HepG2 (cell line): ENCODE measurements around the gene ACSS1. TPM values are rescaled to one million over a fixed set of nuclear protein-coding genes. Genes with fewer than 3 reads are reported as not detected.

ENCODE experiments used
- ATAC-seq: fragments of 200-7000 bp; cut with Tn5 transposase; 3 replicates; pipeline ENCODE4 v1.9.1; 2020; ENCODE audit warnings: mild to moderate bottlenecking, moderate library complexity
- BruUV-seq: library from RNA; stranded (reverse); fragments of 400-500 nt; replicated peaks from 2 replicates; lab custom pipeline; 2021; lab: Mats Ljungman, UMichigan
- CTCF ChIA-PET: fragments of 300-600 bp; formaldehyde crosslinking; extraction: SDS; loops from one replicate; lab custom pipeline; 2021; ENCODE audit warnings: low total read pairs, inconsistent platforms, low intra/inter-chr PET ratio; lab: Yijun Ruan, JAX
- POLR2A ChIA-PET: fragments of 350-600 bp; sonication (Branson Sonifier 250); formaldehyde crosslinking; loops from one replicate; lab custom pipeline; 2020; ENCODE audit warnings: antibody characterized with exemption, inconsistent platforms; lab: Yijun Ruan, JAX
- DNase-seq: peaks from one replicate; pipeline ENCODE4 v3.0.0-alpha.2; 2015; ENCODE audit warnings: low spot score
- FAIRE-seq: peaks from 3 replicates; lab custom pipeline; 2011; peaks lifted over from hg19 to GRCh38; lab: Jason Lieb, UNC
- H2AFZ ChIP-seq: one replicate; pipeline ENCODE4 v1.6.1; 2011; ENCODE audit warnings: low read length, inconsistent platforms
- H3K27ac ChIP-seq: fragments of 300-600 bp; 3 replicates; pipeline ENCODE4 v1.8.0; 2011; ENCODE audit warnings: mixed run types, mild to moderate bottlenecking, mixed read lengths, low read length, inconsistent platforms; ENCODE audit not compliant: insufficient read depth; ENCODE audit errors: extremely low read length
- H3K27me3 ChIP-seq, 2 experiments: fragments of 200-600 bp in 1 of 2; 2 replicates in 1 of 2; 3 replicates in 1 of 2; pipeline versions ENCODE4 v1.6.0 to v1.8.0; 2011; ENCODE audit warnings: low read length in 2 of 2, mild to moderate bottlenecking in 2 of 2, moderate library complexity in 2 of 2, inconsistent platforms in 1 of 2; ENCODE audit not compliant: insufficient read depth in 2 of 2, control insufficient read depth in 1 of 2
- H3K36me3 ChIP-seq, 2 experiments: fragments of 200-600 bp in 1 of 2; replicated peaks in 1 of 2; 2 replicates in 1 of 2; 3 replicates in 1 of 2; pipeline versions ENCODE4 v1.5.1 to v1.8.0; 2011; ENCODE audit warnings: low read length in 2 of 2, inconsistent platforms in 1 of 2; ENCODE audit not compliant: insufficient read depth in 2 of 2, control insufficient read depth in 1 of 2
- H3K4me1 ChIP-seq: 2 replicates; pipeline ENCODE4 v1.5.1; 2012; ENCODE audit warnings: low read length, inconsistent platforms; ENCODE audit not compliant: insufficient read depth
- H3K4me2 ChIP-seq: 2 replicates; pipeline ENCODE4 v1.6.0; 2011; ENCODE audit warnings: low read depth, low read length, inconsistent platforms
- H3K4me3 ChIP-seq, 3 experiments: fragments of 200-600 bp in 1 of 3; sonication (generic), shearing (Covaris generic) in 1 of 3; replicated peaks in 1 of 3; 2 replicates each; pipeline ENCODE4 v1.5.1; 2011 to 2016; ENCODE audit warnings: low read length in 3 of 3, inconsistent platforms in 2 of 3, low read depth in 2 of 3, mild to moderate bottlenecking in 2 of 3, control low read depth in 1 of 3, mixed read lengths in 1 of 3; ENCODE audit not compliant: insufficient read depth in 1 of 3
- H3K79me2 ChIP-seq: one replicate; pipeline ENCODE4 v1.6.1; 2011; ENCODE audit warnings: low read length, inconsistent platforms; ENCODE audit not compliant: insufficient read depth
- H3K9ac ChIP-seq: 2 replicates; pipeline ENCODE4 v1.6.0; 2011; ENCODE audit warnings: mild to moderate bottlenecking, low read depth, low read length, inconsistent platforms; ENCODE audit not compliant: insufficient read depth
- H3K9me3 ChIP-seq: 2 replicates; pipeline ENCODE4 v1.5.1; 2012; ENCODE audit warnings: mild to moderate bottlenecking, low read length
- H4K20me1 ChIP-seq: 2 replicates; pipeline ENCODE4 v1.6.0; 2011; ENCODE audit warnings: inconsistent platforms, mild to moderate bottlenecking, low read length, moderate library complexity; ENCODE audit not compliant: insufficient read depth
- HDAC2 ChIP-seq: sonication (generic); formaldehyde crosslinking; IDR thresholded peaks from 2 replicates; pipeline ENCODE4 v1.4.0; 2020; ENCODE audit warnings: missing genetic modification reagents
- HNF1B ChIP-seq: sonication (generic); formaldehyde crosslinking; IDR thresholded peaks from 2 replicates; pipeline ENCODE4 v1.5.1; 2020; ENCODE audit warnings: mild to moderate bottlenecking, moderate library complexity, missing genetic modification reagents
- MNT ChIP-seq: fragments of 450-650 bp; IDR thresholded peaks from 2 replicates; pipeline ENCODE4 v1.6.1; 2016
- NFYB ChIP-seq: sonication (generic); formaldehyde crosslinking; IDR thresholded peaks from 2 replicates; pipeline ENCODE4 v1.4.0; 2020; ENCODE audit warnings: missing genetic modification reagents
- RARA ChIP-seq: IDR thresholded peaks from 2 replicates; pipeline ENCODE4 v1.6.1; 2016; ENCODE audit warnings: missing genetic modification reagents, missing compliant biosample characterization
- RCOR2 ChIP-seq: IDR thresholded peaks from 2 replicates; pipeline ENCODE4 v1.6.1; 2016; ENCODE audit warnings: missing biosample characterization, missing genetic modification reagents
- REL ChIP-seq: sonication (generic); formaldehyde crosslinking; conservative IDR thresholded peaks from 2 replicates; pipeline ENCODE4 v1.8.0; 2022; ENCODE audit warnings: mild to moderate bottlenecking, missing genetic modification reagents, moderate library complexity
- SMC3 ChIP-seq: IDR thresholded peaks from 2 replicates; pipeline ENCODE4 v1.6.1; 2011; ENCODE audit warnings: low read length, improper control_type of control experiment
- TEF ChIP-seq: sonication (generic); formaldehyde crosslinking; IDR thresholded peaks from 2 replicates; pipeline ENCODE4 v1.5.0; 2020; ENCODE audit warnings: missing genetic modification reagents
- THAP11 ChIP-seq: IDR thresholded peaks from 2 replicates; pipeline ENCODE4 v1.6.1; 2016; ENCODE audit warnings: missing biosample characterization, missing genetic modification reagents
- ZFP82 ChIP-seq: sonication (generic); formaldehyde crosslinking; IDR thresholded peaks from 2 replicates; pipeline ENCODE4 v1.5.1; 2020; ENCODE audit warnings: mild to moderate bottlenecking, missing genetic modification reagents, borderline replicate concordance
- ZKSCAN1 ChIP-seq: fragments of 150-350 bp; IDR thresholded peaks from 2 replicates; pipeline ENCODE4 v1.6.1; 2014; ENCODE audit warnings: low read length
- ZNF263 ChIP-seq: sonication (generic); formaldehyde crosslinking; IDR thresholded peaks from 2 replicates; pipeline ENCODE4 v1.4.0; 2020; ENCODE audit warnings: missing genetic modification reagents
- ZNF670 ChIP-seq: sonication (generic); formaldehyde crosslinking; IDR thresholded peaks from 2 replicates; pipeline ENCODE4 v1.8.0; 2022; ENCODE audit warnings: mild to moderate bottlenecking, missing genetic modification reagents, borderline replicate concordance
- WGBS: methylation state at CpG from one replicate; pipeline ENCODE4 v1.1.6; 2017; ENCODE audit warnings: low lambda C conversion rate; 5-methylcytosine and 5-hydroxymethylcytosine counted together
- in situ Hi-C: cut with HindIII; loops from 2 replicates; pipeline ENCODE4 v1.10.0; 2017; ENCODE audit warnings: low pct_unique_long_range_greater_than_20kb; ENCODE audit not compliant: extremely low pct_ligation_motif_present
- intact Hi-C: fragments of 100-400 bp; cut with micrococcal nuclease; formaldehyde crosslinking; loops from one replicate; pipeline ENCODE4 v1.10.0; 2022; ENCODE audit not compliant: unreplicated experiment
- polyA plus RNA-seq, 8 experiments: library from polyadenylated mRNA; depleted of rRNA in 3 of 8; stranded (reverse) in 7 of 8; unstranded in 1 of 8; fragments of >200 nt; fragmentation: Illumina TruSeq in 4 of 8; extraction: Trizol in 4 of 8; gene quantifications; 2 replicates each; pipeline versions ENCODE4 v1.2.1 to v1.2.3, GENCODE V29; 2011 to 2016; ENCODE audit warnings: low read depth in 4 of 8, missing spikeins in 1 of 8, mixed read lengths in 1 of 8; ENCODE audit not compliant: insufficient read depth in 1 of 8
- total RNA-seq, 5 experiments: library from RNA; depleted of rRNA; stranded (reverse); fragments of >200 nt; fragmentation: Illumina TruSeq; extraction: Trizol; gene quantifications; 2 replicates each; pipeline ENCODE4 v1.2.3, GENCODE V29; 2016; ENCODE audit warnings: low read depth in 1 of 5

Gene ACSS1
- total and polyA plus RNA-seq, 2 of the 13 experiments (the other 11 are each of a cell fraction or from before 2014, with no cell fraction given), result 15.2 to 41.6 TPM

- Histone ChIP-seq H3K9ac (no peak overlapping the region), H3K79me2 (no peaks in the 10 kb centered on the region), H3K4me2 (no peak overlapping the region; the same call in 1 of the 2 replicates)
- TF ChIP-seq ZNF263 (CRISPR knock-in tag) (peak; percentile 91), ZKSCAN1 (no peak), REL (0 out of 2 replicates have a peak, but pooled peaks have one; percentile 28)
- TF ChIP-seq, all 625 proteins: peak for 2
- POLR2A ChIA-PET, result interaction anchor here (1.3 to 2.2 kb wide), 2 partner anchors 33 to 72 kb away, joined by 4 to 10 read pairs; no protein-coding TSS in a partner anchor
- H2AFZ ChIP-seq, result no peak overlapping the region
- ATAC-seq (no peak), DNase-seq (no peak), FAIRE-seq (no peak)
- no TSS peak for BruUV-seq
- H3K4me1 ChIP-seq, result peaks cover 63% of the 10 kb centered on the region
- H3K36me3 ChIP-seq, result no peaks in the 10 kb centered on the region
- H3K27me3 ChIP-seq, result peaks cover 0 to 4% of the 10 kb centered on the region in 2 experiments; a peak in 3 of 5 replicates
- no peaks in the 10 kb centered on the region for H3K9me3 ChIP-seq
- in situ Hi-C loops (no loop called here), intact Hi-C loops (loop anchor here (1.0 to 5.0 kb wide), 2 partner anchors 34 to 113 kb away; no protein-coding TSS in a partner anchor)
- CTCF ChIA-PET, result interaction anchor here (1.5 to 5.4 kb wide), 3 partner anchors 66 to 113 kb away, joined by 5 to 138 read pairs (median 6); partner anchors contain the start of gene APMAP
- no peaks in the 10 kb centered on the region for H4K20me1 ChIP-seq
- H3K27ac ChIP-seq, result no peak overlapping the region
- no peak overlapping the region for H3K4me3 ChIP-seq
- WGBS, result 10% methylated on average over 6 of the region's 6 CpGs
These were observed 8.4 kb upstream of the ACSS1 start for GRCh38 chr20:25066386-25066785.

GRCh38 chr20:25065625-25066338 is 7.8 kb upstream of the ACSS1 start:
- ChIA-PET CTCF (interaction anchor here (0.8 to 5.4 kb wide), 5 partner anchors 20 to 113 kb away, joined by 3 to 138 read pairs (median 5); partner anchors contain the start of gene APMAP), POLR2A (interaction anchor here (1.3 to 2.2 kb wide), 2 partner anchors 33 to 72 kb away, joined by 4 to 10 read pairs; no protein-coding TSS in a partner anchor)
- in situ Hi-C loops, result no loop called here
- H4K20me1 ChIP-seq, result no peaks in the 10 kb centered on the region
- no peak overlapping the region for H3K27ac ChIP-seq
- 20% methylated on average over 9 of the region's 9 CpGs for WGBS
- H3K4me3 ChIP-seq, result peak overlapping the region in 2 of 3 experiments; percentile 1 to 24; a peak in 1 of 6 replicates
- H3K79me2 ChIP-seq, result no peaks in the 10 kb centered on the region
- H3K4me1 ChIP-seq, result peaks cover 63% of the 10 kb centered on the region
- peak overlapping the region; percentile 50 for H3K4me2 ChIP-seq
- intact Hi-C loops, result loop anchor here (1.0 to 5.0 kb wide), 4 partner anchors 8 to 114 kb away; no protein-coding TSS in a partner anchor
- no peaks in the 10 kb centered on the region for H3K36me3 ChIP-seq
- FAIRE-seq (peak; percentile 90), DNase-seq (peak; percentile 65), ATAC-seq (peak; percentile 64)
- no peak overlapping the region for H3K9ac ChIP-seq
- peaks cover 0 to 6% of the 10 kb centered on the region in 2 experiments; a peak in 3 of 5 replicates for H3K27me3 ChIP-seq
- no TSS peak for BruUV-seq
- no peak overlapping the region for H2AFZ ChIP-seq
- H3K9me3 ChIP-seq, result no peaks in the 10 kb centered on the region
- TF ChIP-seq NFYB (CRISPR knock-in tag), result no peak
- 0 out of 2 replicates have a peak, but pooled peaks have one; percentile 32 for TF ChIP-seq RCOR2
- TF ChIP-seq HNF1B (CRISPR knock-in tag), result 0 out of 2 replicates have a peak, but pooled peaks have one; percentile 29
- no peak for TF ChIP-seq ZNF670 (CRISPR knock-in tag)
- no peak for TF ChIP-seq ZFP82 (CRISPR knock-in tag)
- TF ChIP-seq MNT, result no peak
- no peak for TF ChIP-seq THAP11 (CRISPR knock-in tag)
- TF ChIP-seq TEF, result no peak
- no peak for TF ChIP-seq RARA (CRISPR knock-in tag)
- peak; percentile 100 for TF ChIP-seq SMC3
- no peak for TF ChIP-seq HDAC2 (CRISPR knock-in tag)
